DMS79 (cell line): ENCODE measurements around the gene LGALS9B.
"Not testable (repeated sequence)": the region's sequence is repeated elsewhere in the genome, so short reads cannot be mapped to it uniquely, and the experiment has no call there.

ENCODE experiments used
- DNase-seq: peaks from one replicate; lab custom pipeline; 2025; lab: John Stamatoyannopoulos, UW

Gene LGALS9B

DNA sequence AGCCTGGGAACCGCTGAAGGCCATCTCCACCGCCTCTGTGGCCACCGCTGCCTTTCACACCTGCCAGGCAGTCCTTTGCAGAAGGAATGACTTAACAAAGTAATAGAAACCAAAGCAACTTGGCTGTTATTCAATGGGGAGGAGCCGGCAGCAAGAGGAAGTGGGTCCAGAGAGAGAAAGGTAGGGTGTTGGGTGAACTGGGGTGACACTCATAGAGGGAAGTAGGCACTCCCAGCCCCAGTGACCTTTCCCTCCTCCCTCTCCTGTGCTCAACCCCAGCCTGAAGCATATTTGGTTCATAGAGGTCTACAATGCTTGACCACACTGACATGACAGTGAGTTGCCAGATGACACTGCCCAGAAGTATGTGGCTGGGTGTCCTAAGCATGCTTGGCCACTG is at the start of gene LGALS9B:
Gene LGALS9B (minus strand): TSS at position 93 of the 400 bp plus-strand sequence. CDS start 69 bp downstream, at position 24.
- not testable (repeated sequence) for DNase-seq

DNA sequence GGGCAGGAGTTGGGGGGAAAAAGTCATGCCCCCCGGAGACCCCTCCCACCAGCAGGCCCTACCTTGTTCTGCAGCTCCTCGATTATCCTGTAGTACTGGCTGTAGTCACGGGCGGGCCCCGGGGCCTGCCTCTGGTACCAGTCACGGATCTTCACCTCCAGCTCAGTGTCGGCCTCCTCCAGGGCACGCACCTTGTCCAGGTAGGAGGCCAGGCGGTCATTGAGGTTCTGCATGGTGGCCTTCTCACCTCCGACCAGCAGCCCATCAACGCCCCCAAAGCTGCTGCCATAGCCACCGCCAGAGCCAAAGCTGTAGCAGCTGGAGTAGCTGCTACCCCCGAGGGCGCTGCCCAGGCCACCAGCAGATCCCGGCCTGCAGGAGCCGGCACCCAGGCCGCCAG is 49.6 kb upstream of the LGALS9B start:
- DNase-seq = not testable (repeated sequence)

DNA sequence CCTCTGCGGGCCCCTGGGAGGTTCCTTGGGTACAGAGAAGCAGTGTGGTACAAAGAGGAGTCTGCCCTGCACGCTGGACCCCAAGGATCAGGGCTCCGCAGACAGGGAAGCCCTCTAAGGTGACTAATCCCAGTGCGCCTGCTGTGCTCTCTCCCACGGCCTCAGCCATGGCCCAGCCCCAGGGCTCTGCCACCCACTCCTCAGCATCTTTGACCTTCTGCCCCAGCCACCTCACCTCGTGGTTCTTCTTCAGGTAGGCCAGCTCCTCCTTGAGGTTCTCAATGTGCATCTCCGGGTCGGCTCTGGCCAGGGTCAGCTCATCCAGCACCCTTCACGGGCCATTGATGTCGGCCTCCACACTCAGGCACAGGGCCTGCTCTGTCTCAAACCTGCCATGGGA is 47.8 kb upstream of the LGALS9B start:
- not testable (repeated sequence) for DNase-seq

DNA sequence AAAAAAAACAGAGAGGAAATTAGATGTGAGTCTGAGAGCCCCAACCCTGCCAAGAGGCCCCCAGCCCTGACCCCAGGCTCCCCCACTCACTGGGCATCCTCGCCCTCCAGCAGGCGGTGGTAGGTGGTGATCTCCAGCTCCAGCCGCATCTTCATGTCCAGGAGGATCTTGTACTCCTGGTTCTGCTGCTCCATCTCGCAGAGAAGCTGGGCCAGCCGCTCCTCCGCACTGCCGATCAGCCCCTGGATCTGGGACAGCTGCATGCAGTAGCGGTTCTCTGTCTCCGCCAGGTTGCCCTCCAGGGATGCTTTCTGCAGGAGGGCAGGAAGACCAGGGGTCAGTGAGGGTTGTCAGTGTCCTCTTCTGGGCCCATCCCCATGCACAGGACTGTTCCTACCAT is 46.2 kb upstream of the LGALS9B start:
- DNase-seq = not testable (repeated sequence)

GRCh38 chr17:20512378-20512777 is 45.0 kb upstream of the LGALS9B start:
- DNase-seq = not testable (repeated sequence)

- not testable (repeated sequence) for DNase-seq
Measured at GRCh38 chr17:20511778-20512177, 44.4 kb upstream of the LGALS9B start.

GRCh38 chr17:20505333-20505732 is 38.0 kb upstream of the LGALS9B start:
- not testable (repeated sequence) for DNase-seq

GRCh38 chr17:20504388-20505066 is 37.2 kb upstream of the LGALS9B start:
- not testable (repeated sequence) for DNase-seq

DNA sequence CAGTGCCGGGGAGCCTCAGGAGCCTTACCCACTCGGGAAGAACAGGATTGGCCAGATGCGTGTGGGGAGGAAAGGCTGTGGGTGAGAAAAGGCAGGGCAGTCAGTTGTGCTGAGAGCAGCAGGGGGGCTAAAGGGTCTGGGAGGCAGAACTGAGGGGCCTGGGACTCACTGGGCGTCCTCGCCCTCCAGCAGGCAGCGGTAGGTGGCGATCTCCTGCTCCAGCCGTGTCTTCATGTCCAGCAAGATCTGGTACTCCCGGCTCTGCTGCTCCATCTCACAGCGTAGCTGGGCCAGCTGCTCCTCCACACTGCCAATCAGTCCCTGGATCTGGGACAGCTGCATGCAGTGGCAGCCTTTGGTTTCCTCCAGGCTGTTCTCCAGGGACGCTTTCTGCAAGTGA is 34.6 kb upstream of the LGALS9B start:
- DNase-seq = not testable (repeated sequence)

DNA sequence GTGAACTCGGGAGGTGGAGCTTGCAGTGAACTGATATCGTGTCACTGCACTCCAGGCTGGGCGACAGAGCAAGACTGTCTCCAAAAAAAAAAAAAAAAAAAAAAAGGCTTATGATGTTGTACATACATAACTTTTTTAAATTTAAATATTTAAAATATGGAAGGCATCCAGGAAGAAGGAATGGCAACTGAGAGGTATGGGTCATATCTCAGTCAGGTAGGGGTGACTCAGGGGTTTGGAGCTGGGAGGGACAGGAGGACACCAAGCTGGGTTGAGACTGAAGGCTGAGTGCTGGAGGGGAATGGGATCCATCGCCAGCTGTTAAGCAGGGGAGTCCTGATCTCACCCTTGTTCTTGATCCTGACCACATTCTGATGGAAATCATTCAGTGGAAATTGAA is 33.0 kb upstream of the LGALS9B start:
- DNase-seq = not testable (repeated sequence)

GRCh38 chr17:20495420-20495819 is 28.1 kb upstream of the LGALS9B start:
- DNase-seq = not testable (repeated sequence)

GRCh38 chr17:20494735-20495134 is 27.4 kb upstream of the LGALS9B start:
- not testable (repeated sequence) for DNase-seq

GRCh38 chr17:20494147-20494546 is 26.8 kb upstream of the LGALS9B start:
- DNase-seq = not testable (repeated sequence)

DNA sequence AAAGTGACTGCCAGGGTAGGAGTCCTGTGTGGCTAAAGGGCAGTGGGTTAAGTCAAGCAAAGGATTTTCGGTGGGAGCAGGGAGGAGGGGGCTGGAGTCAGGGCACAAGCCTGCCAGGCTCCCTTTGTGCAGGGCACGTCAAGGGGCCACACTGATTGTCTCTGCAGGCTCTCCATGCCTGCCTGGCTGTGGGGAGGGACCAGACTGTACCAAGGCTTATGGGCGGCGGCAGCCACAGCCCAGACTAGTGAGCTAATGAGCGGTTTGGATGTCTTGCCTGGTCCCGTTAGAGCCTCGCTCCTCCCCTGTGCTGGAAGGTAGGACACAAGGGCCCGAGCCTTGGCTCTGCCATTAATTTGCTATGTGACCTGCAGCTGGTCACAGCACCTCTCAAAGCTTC is 25.6 kb upstream of the LGALS9B start:
- DNase-seq = not testable (repeated sequence)

- not testable (repeated sequence) for DNase-seq
Measured at GRCh38 chr17:20492099-20492498, 24.8 kb upstream of the LGALS9B start.

GRCh38 chr17:20484930-20485329 is 17.6 kb upstream of the LGALS9B start:
- DNase-seq = not testable (repeated sequence)

DNA sequence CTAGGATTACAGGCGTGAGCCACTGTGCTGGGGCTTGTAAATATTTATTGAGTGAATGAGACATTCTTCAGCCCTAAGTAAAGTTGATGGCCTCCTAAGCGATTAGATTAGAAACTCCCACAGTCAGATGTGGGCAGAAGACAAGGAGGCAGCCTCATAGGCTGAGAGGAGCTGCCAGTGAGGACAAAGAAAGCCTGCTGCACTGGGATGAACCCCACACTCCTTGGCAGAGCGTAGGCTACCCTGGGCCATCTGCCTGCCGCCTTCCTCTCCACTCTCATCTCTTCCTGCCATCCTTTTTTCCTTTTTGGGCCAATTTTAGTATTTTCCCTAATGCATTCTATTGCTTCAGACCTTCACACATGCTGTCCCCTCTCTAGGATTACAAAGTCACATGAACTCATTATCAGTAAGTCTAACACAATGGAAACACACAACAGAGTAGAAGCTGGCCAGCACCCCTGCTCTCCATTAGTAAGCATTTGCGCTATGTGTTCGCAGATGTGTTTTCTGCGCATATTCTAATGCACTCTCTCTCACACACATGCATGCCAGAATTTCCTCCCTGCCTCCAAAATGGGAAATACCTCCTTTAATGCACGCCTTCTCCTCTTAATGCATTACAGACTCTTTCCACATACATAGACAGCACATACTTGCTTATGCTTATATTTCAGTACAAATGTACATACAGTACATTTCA is 12.7 kb upstream of the LGALS9B start:
- not testable (repeated sequence) for DNase-seq

DNA sequence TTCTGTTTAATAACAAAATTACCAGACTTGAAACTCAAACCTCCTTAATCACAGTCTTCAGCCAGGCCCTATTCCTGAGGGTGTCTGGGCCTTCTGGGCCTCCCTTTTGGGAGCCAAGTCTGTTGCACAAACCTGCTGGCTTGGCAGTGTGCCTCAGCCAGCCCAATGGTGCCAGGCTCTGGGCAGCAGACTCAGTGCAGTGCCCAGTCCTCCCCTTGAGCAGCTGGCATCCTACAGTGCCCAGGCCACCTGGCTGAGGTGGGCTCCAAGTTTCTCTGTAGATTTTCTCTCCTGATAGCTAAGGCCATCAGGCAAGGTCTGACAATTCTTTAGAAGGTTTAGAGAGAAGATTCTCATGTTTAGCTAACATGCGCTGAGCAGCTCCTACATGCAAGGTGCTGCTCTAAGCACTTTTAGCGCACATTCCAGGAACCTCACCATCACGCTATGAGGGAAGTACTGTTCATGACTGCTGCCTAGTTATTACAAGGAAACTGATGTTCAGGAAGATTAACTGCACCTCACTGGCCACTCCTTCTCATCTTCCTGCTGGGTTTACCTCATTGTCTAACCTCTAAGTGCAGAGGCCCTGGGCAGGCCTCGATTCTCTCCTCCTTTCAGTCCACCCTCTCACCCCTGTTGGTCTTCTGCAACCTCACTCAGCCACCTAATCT is 10.2 kb upstream of the LGALS9B start:
- DNase-seq = not testable (repeated sequence)

GRCh38 chr17:20475137-20475831 is 7.9 kb upstream of the LGALS9B start:
- not testable (repeated sequence) for DNase-seq

DNA sequence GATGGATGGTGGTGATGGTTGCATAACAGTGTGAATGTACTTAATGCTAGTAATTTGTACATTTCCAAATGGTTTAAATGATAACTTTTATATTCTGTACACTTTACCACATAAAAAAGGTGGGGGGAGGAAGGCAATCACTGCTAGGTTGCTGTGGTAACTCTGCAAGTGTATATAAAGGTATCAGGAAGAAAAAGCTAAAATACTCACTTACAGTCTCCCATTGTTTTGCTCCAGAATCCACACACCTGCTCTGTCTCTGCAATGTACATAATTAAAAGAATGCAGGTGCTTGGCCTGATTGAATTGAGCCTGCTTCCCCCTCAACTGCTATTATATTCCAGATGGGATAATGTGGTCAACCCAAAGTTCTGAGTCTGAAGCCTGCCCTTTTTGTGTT is 6.7 kb upstream of the LGALS9B start:
- not testable (repeated sequence) for DNase-seq

DNA sequence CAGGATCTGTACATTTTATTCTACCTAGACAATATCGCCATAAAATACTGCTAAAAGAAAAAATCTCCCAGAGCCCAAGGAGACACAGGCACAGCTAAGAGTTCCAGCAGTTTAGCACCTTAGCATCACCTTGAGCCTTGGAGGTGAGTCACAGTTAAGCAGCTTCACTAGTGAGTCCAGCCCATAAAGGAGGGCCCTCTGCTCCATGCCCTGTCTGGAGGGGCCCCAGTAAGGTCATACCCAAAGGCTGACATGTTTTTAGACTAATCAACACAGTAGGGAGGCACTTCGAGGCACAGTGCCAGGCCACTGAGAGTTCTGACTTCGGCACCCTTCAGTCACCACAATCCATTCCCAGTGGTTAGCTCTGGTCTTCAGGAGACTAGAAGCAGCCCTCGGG is 2.6 kb upstream of the LGALS9B start:
- DNase-seq = not testable (repeated sequence)

GRCh38 chr17:20469107-20469506 is 1.8 kb upstream of the LGALS9B start:
- DNase-seq = not testable (repeated sequence)
